ENCODE data around the gene BORCS6.
A peak's percentile ranks its signal among the peaks of the same experiment; 100 is the strongest.

Gene BORCS6

DNA sequence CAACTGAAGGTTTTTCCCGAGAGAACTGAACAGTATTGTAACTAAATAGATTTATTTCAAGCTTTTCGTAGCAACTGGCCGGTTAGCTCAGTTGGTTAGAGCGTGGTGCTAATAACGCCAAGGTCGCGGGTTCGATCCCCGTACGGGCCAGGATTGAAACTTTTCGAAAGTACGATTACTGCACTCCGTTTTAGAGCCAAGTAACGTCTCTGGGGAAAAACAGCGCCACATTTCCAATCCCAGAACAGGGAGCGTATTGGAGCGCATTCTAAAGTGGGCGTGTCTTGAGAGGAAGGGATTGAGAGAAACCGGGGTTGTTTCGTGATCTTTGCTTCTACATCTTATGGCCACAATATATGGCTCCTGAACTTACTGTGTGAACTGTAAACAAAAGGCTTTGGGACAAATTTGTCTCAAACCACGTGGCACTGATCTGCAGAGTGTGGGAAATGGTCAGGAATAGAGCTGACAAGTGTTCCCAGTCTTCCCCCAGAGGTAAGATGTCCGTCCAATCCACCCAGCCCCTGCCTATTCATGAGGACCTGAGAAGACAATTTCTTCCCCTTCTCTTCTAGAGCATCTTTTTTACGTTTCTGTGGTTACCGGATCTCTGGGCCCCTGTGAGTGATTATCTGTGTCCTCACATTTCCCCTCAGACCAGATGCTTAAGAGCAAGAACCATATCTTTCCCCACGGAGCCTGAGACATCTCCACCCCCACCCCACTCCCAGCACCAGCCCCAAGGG lies 2.3 kb downstream of the BORCS6 start:
- Histone ChIP-seq H3K4me3 (ENCODE audit: low read length) (peak overlapping the region; percentile 95), H3F3A (ENCODE audit: control insufficient read depth, insufficient read depth) (peaks cover 32% of the 10 kb centered on the region), H3K4me1 (ENCODE audit: control insufficient read depth, low read length) (peaks cover 47% of the 10 kb centered on the region), H3K9me3 (ENCODE audit: control insufficient read depth, insufficient read depth, low read length) (no peaks in the 10 kb centered on the region), H3K79me2 (ENCODE audit: control insufficient read depth, low read length) (peaks cover 21% of the 10 kb centered on the region), H3K4me2 (ENCODE audit: low read length) (peak overlapping the region; percentile 86), H3K9me2 (replicated peaks; ENCODE audit: control insufficient read depth, low read length) (no peaks in the 10 kb centered on the region), H3K27ac (ENCODE audit: low read depth, low read length) (peak overlapping the region; percentile 84), H3K27me3 (ENCODE audit: control insufficient read depth, low read length) (0 out of 2 replicates have a peak, but pooled peaks cover 6% of the 10 kb centered on the region), H4K20me1 (ENCODE audit: control insufficient read depth, insufficient read depth, low read depth, low read length) (0 out of 2 replicates have a peak, but pooled peaks cover 6% of the 10 kb centered on the region), H3K36me3 (ENCODE audit: control insufficient read depth, low read length) (no peaks in the 10 kb centered on the region; the same call in 1 of the 2 replicates)
- TF ChIP-seq, protein P1, sequence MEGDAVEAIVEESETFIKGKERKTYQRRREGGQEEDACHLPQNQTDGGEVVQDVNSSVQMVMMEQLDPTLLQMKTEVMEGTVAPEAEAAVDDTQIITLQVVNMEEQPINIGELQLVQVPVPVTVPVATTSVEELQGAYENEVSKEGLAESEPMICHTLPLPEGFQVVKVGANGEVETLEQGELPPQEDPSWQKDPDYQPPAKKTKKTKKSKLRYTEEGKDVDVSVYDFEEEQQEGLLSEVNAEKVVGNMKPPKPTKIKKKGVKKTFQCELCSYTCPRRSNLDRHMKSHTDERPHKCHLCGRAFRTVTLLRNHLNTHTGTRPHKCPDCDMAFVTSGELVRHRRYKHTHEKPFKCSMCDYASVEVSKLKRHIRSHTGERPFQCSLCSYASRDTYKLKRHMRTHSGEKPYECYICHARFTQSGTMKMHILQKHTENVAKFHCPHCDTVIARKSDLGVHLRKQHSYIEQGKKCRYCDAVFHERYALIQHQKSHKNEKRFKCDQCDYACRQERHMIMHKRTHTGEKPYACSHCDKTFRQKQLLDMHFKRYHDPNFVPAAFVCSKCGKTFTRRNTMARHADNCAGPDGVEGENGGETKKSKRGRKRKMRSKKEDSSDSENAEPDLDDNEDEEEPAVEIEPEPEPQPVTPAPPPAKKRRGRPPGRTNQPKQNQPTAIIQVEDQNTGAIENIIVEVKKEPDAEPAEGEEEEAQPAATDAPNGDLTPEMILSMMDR (IDR thresholded peaks at IDR 0.05; ENCODE audit: low read depth, low read length, poor library complexity, severe bottlenecking): no peak
- no peak for TF ChIP-seq EZH2phosphoT487 (IDR thresholded peaks at IDR 0.05; ENCODE audit: borderline replicate concordance, low read length)

DNA sequence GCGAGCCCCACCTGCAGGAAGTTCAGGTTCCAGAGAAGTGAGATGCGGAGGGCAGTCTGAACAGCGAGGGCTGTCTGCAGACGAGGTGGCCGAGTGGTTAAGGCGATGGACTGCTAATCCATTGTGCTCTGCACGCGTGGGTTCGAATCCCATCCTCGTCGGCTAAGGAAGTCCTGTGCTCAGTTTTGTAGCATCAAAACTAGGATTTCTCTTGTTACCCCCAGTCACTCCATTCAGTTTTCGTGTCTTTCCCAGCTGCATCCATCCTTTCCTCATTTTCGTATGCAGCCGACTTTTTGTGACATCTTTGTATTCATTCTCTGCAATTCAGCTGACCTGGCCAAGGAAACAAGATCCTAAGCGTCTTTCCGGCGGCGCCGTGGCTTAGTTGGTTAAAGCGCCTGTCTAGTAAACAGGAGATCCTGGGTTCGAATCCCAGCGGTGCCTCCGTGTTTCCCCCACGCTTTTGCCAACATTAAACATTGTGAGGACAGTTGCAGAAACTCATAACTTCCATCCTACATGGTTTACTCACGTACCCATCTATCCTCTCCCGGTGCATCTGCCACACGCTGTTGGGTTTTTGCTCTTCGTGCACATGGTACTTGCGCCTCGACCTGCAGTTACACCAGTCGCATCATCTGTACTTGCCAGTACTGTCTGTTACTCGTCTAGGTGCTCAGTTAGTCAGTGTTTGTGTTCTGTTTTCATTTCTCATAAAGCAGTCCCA lies 3.0 kb downstream of the BORCS6 start:
- 0 out of 2 replicates have a peak, but pooled peaks cover 6% of the 10 kb centered on the region for H3K27me3 ChIP-seq (ENCODE audit: control insufficient read depth, low read length)
- H3K36me3 ChIP-seq (ENCODE audit: control insufficient read depth, low read length): no peaks in the 10 kb centered on the region; the same call in 1 of the 2 replicates
- H3F3A ChIP-seq (ENCODE audit: control insufficient read depth, insufficient read depth): peaks cover 32% of the 10 kb centered on the region
- TF ChIP-seq EZH2phosphoT487 (IDR thresholded peaks at IDR 0.05; ENCODE audit: borderline replicate concordance, low read length): no peak
- TF ChIP-seq, protein P1 (IDR thresholded peaks at IDR 0.05; ENCODE audit: low read depth, low read length, poor library complexity, severe bottlenecking): no peak
- H3K27ac ChIP-seq (ENCODE audit: low read depth, low read length): peak overlapping the region; percentile 84
- H3K4me3 ChIP-seq (ENCODE audit: low read length): peak overlapping the region; percentile 95
- no peaks in the 10 kb centered on the region for H3K9me3 ChIP-seq (ENCODE audit: control insufficient read depth, insufficient read depth, low read length)
- peaks cover 40% of the 10 kb centered on the region for H3K4me1 ChIP-seq (ENCODE audit: control insufficient read depth, low read length)
- peaks cover 21% of the 10 kb centered on the region for H3K79me2 ChIP-seq (ENCODE audit: control insufficient read depth, low read length)
- H3K9me2 ChIP-seq (replicated peaks; ENCODE audit: control insufficient read depth, low read length): no peaks in the 10 kb centered on the region
- H4K20me1 ChIP-seq (ENCODE audit: control insufficient read depth, insufficient read depth, low read depth, low read length): 0 out of 2 replicates have a peak, but pooled peaks cover 6% of the 10 kb centered on the region
- peak overlapping the region; percentile 86 for H3K4me2 ChIP-seq (ENCODE audit: low read length)

DNA sequence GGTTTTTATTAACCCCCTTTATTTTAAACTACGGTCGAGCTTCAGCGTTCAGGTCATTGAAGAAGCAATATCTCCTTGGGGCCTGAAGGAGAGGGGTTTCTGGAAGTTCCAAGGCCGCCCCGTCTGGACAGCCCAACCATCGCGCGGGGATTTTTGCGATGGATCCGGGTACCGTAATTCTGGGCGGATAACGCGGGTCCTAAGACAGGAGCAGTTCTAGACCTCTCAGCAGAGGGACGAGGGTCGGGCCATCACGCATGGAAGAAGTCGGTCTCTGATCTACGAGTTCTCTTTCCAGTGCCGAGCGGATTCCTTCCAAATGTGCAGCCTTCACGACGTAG lies 3.6 kb downstream of the BORCS6 start:
- peaks cover 27% of the 10 kb centered on the region for H3F3A ChIP-seq (ENCODE audit: control insufficient read depth, insufficient read depth)

More for the DNA sequence above, 3.6 kb downstream of the BORCS6 start:
- Histone ChIP-seq H3K27me3 (ENCODE audit: control insufficient read depth, low read length) (0 out of 2 replicates have a peak, but pooled peaks cover 6% of the 10 kb centered on the region), H3K4me1 (ENCODE audit: control insufficient read depth, low read length) (peaks cover 35% of the 10 kb centered on the region), H3K27ac (ENCODE audit: low read depth, low read length) (peak overlapping the region; percentile 84), H3K36me3 (ENCODE audit: control insufficient read depth, low read length) (no peaks in the 10 kb centered on the region; the same call in 1 of the 2 replicates), H3K9me2 (replicated peaks; ENCODE audit: control insufficient read depth, low read length) (no peaks in the 10 kb centered on the region), H3K4me2 (ENCODE audit: low read length) (peak overlapping the region; percentile 86), H3K9me3 (ENCODE audit: control insufficient read depth, insufficient read depth, low read length) (no peaks in the 10 kb centered on the region), H3K4me3 (ENCODE audit: low read length) (peak overlapping the region; percentile 95), H4K20me1 (ENCODE audit: control insufficient read depth, insufficient read depth, low read depth, low read length) (0 out of 2 replicates have a peak, but pooled peaks cover 6% of the 10 kb centered on the region), H3K79me2 (ENCODE audit: control insufficient read depth, low read length) (peaks cover 21% of the 10 kb centered on the region)
- TF ChIP-seq, protein P1 (IDR thresholded peaks at IDR 0.05; ENCODE audit: low read depth, low read length, poor library complexity, severe bottlenecking): peak; percentile 45
- TF ChIP-seq EZH2phosphoT487 (IDR thresholded peaks at IDR 0.05; ENCODE audit: borderline replicate concordance, low read length): no peak
